Thyroid gland (tissue), 4 donors: Measurements from ENCODE around the gene OSBPL5.

ENCODE experiments used
- POLR2A ChIP-seq, 2 donors: fragments of 450-650 bp; IDR thresholded peaks; one replicate each; pipeline ENCODE4 v1.6.1; 2017; ENCODE audit warnings: antibody characterized with exemption in 2 of 2, mild to moderate bottlenecking in 2 of 2, moderate library complexity in 1 of 2
- TF ChIP-seq, protein P1 (sequence below), 6 experiments: fragments of 200-600 bp in 3 of 6; fragments of 450-650 bp in 3 of 6; sonication (generic) in 3 of 6; IDR thresholded peaks; one replicate each; pipeline ENCODE4 v1.5.1; 2016 to 2019; ENCODE audit warnings: antibody characterized with exemption in 6 of 6, mild to moderate bottlenecking in 2 of 6, inconsistent platforms in 1 of 6, moderate library complexity in 1 of 6

DNA sequence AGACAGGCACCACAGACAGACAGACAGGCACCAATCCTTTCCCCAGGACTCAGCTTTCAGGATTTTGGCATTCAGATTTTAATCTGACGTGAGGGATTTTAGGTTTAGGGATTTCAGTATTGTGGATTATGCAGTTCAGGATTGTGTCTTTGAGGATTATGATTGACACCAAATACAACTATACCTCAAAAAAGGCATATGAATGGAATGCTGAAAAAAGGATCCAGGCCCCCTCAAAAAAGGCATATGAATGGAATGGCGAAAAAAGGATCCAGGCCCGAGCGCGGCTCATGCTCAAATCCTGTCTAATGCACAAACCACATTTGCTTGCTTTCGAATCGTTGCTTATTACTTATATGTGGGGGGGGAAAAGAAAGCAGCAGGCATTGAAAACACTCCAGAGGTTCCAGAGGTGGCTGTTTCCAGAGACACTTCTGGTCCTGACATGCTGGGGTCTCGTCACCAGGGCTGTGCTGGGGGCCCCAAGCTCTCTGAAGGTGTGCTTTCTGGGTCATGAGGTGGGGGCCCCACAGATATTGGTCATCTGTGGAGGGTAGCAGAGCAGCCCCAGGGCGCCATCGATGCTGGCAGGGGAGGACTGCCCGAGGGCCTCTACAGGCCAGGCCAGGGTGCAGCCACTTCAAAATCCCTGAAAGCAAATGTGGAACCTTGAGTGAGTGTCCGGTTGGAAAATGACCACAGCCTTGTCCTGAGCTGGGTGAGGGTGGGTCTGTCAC lies 16.8 kb upstream of the OSBPL5 start:
- TF ChIP-seq, protein P1, sequence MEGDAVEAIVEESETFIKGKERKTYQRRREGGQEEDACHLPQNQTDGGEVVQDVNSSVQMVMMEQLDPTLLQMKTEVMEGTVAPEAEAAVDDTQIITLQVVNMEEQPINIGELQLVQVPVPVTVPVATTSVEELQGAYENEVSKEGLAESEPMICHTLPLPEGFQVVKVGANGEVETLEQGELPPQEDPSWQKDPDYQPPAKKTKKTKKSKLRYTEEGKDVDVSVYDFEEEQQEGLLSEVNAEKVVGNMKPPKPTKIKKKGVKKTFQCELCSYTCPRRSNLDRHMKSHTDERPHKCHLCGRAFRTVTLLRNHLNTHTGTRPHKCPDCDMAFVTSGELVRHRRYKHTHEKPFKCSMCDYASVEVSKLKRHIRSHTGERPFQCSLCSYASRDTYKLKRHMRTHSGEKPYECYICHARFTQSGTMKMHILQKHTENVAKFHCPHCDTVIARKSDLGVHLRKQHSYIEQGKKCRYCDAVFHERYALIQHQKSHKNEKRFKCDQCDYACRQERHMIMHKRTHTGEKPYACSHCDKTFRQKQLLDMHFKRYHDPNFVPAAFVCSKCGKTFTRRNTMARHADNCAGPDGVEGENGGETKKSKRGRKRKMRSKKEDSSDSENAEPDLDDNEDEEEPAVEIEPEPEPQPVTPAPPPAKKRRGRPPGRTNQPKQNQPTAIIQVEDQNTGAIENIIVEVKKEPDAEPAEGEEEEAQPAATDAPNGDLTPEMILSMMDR (IDR thresholded peaks at IDR 0.05), result no peak
- TF ChIP-seq POLR2A (IDR thresholded peaks at IDR 0.05), result no peak
